HG02938 (cell line): Measurements from ENCODE around the gene DUS2.
A peak's percentile ranks its signal among the peaks of the same experiment; 100 is the strongest.

Experiments
- ATAC-seq: cut with Tn5 transposase; IDR thresholded peaks from one replicate; pipeline ENCODE4 v1.9.1; 2021; ENCODE audit warnings: mild to moderate bottlenecking, moderate library complexity; ENCODE audit not compliant: unreplicated experiment

The DUS2 gene

GRCh38 chr16:68074850-68075555, 51.9 kb downstream of the DUS2 start:
- peak; percentile 66 for ATAC-seq

- ATAC-seq: no peak
Measured at GRCh38 chr16:68075980-68076379, 52.9 kb downstream of the DUS2 start.

- ATAC-seq: no peak
Measured at GRCh38 chr16:68076560-68076959, 53.5 kb downstream of the DUS2 start.

- no peak for ATAC-seq
Measured at GRCh38 chr16:68077866-68078700, 55.0 kb downstream of the DUS2 start.

- ATAC-seq: no peak
Measured at GRCh38 chr16:68078701-68079375, 55.8 kb downstream of the DUS2 start.

- ATAC-seq: no peak
Measured at GRCh38 chr16:68079376-68079625, 56.2 kb downstream of the DUS2 start.

GRCh38 chr16:68079626-68080344, 56.7 kb downstream of the DUS2 start:
- no peak for ATAC-seq

GRCh38 chr16:68081861-68082628, 59.0 kb downstream of the DUS2 start:
- no peak for ATAC-seq

- ATAC-seq: no peak
Measured at GRCh38 chr16:68082629-68083238, 59.6 kb downstream of the DUS2 start.

- ATAC-seq: no peak
Measured at GRCh38 chr16:68083239-68083781, 60.2 kb downstream of the DUS2 start.

- no peak for ATAC-seq
Measured at GRCh38 chr16:68083861-68084503, 60.9 kb downstream of the DUS2 start.

- peak; percentile 68 for ATAC-seq
Measured at GRCh38 chr16:68084504-68085258, 61.6 kb downstream of the DUS2 start.

- ATAC-seq: peak; percentile 37
Measured at GRCh38 chr16:68085259-68086071, 62.4 kb downstream of the DUS2 start, which contains the start of gene NFATC3. TSS of gene NFATC3 (plus strand) at chr16:68085370. CDS start at chr16:68085682, 312 bp downstream.

- no peak for ATAC-seq
Measured at GRCh38 chr16:68086336-68086841, 63.3 kb downstream of the DUS2 start.

GRCh38 chr16:68086860-68087268, 63.8 kb downstream of the DUS2 start:
- ATAC-seq: no peak

- no peak for ATAC-seq
Measured at GRCh38 chr16:68087688-68088087, 64.6 kb downstream of the DUS2 start.
